ENCODE measurements around the gene TTLL13.
"Not testable (repeated sequence)": the region's sequence is repeated elsewhere in the genome, so short reads cannot be mapped to it uniquely, and the experiment has no call there.

- TF ChIP-seq, protein P1, sequence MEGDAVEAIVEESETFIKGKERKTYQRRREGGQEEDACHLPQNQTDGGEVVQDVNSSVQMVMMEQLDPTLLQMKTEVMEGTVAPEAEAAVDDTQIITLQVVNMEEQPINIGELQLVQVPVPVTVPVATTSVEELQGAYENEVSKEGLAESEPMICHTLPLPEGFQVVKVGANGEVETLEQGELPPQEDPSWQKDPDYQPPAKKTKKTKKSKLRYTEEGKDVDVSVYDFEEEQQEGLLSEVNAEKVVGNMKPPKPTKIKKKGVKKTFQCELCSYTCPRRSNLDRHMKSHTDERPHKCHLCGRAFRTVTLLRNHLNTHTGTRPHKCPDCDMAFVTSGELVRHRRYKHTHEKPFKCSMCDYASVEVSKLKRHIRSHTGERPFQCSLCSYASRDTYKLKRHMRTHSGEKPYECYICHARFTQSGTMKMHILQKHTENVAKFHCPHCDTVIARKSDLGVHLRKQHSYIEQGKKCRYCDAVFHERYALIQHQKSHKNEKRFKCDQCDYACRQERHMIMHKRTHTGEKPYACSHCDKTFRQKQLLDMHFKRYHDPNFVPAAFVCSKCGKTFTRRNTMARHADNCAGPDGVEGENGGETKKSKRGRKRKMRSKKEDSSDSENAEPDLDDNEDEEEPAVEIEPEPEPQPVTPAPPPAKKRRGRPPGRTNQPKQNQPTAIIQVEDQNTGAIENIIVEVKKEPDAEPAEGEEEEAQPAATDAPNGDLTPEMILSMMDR (conservative IDR thresholded peaks at IDR 0.05; ENCODE audit: low read depth, low read length): not testable (repeated sequence)
- not testable (repeated sequence) for TF ChIP-seq EZH2phosphoT487 (IDR thresholded peaks at IDR 0.05; ENCODE audit: borderline replicate concordance, low read length)
Observed at GRCh38 chr15:90305355-90305754, 56.0 kb downstream of the TTLL13 start.
